ENCODE results near the gene RPA3. TPM values are rescaled to one million over a fixed set of nuclear protein-coding genes. Genes with fewer than 3 reads are reported as not detected.

RPA3 gene
- total RNA-seq, 6 experiments from 2014 or later: 11.3 to 22.3 (median 21.4) TPM

GRCh38 chr7:7761340-7761973 is 43.0 kb upstream of the RPA3 start:
- no peaks in the 10 kb centered on the region for H3K9me3 ChIP-seq
- H3K4me3 ChIP-seq: peak overlapping the region; percentile 38 to 47 (median 46)
- ATAC-seq: peak; percentile 56 to 69 (median 61)
- no peak for DNase-seq
- intact Hi-C loops (cut with DNase I): no loop called here
- H3K36me3 ChIP-seq: no peaks in the 10 kb centered on the region
- H3K27me3 ChIP-seq: no peaks in the 10 kb centered on the region
- H3K4me1 ChIP-seq: peaks cover 0 to 7% (median 0%) of the 10 kb centered on the region in 4 donors
- 11% methylated on average over 5 of the region's 5 CpGs for WGBS (ENCODE audit: insufficient coverage, low coverage, low lambda C conversion rate, missing lambda C conversion rate)
- H3K27ac ChIP-seq: peak overlapping the region; percentile 37 to 74 (median 60)
- no peak for TF ChIP-seq POLR2A (IDR thresholded peaks at IDR 0.05)
- TF ChIP-seq CTCF (IDR thresholded peaks at IDR 0.05): peak; percentile 28 to 52 (median 47)

GRCh38 chr7:7757576-7757975 is 39.2 kb upstream of the RPA3 start:
- Histone ChIP-seq H3K27me3 (no peaks in the 10 kb centered on the region), H3K27ac (no peak overlapping the region), H3K4me1 (peaks cover 0 to 7% (median 0%) of the 10 kb centered on the region in 4 donors), H3K4me3 (no peak overlapping the region), H3K9me3 (no peaks in the 10 kb centered on the region), H3K36me3 (no peaks in the 10 kb centered on the region)
- ATAC-seq (no peak), DNase-seq (no peak)
- intact Hi-C loops (cut with DNase I): no loop called here
- TF ChIP-seq POLR2A (IDR thresholded peaks at IDR 0.05): no peak
- no peak for TF ChIP-seq CTCF (IDR thresholded peaks at IDR 0.05)
- 84% methylated on average over 4 of the region's 4 CpGs for WGBS (ENCODE audit: insufficient coverage, low coverage, low lambda C conversion rate, missing lambda C conversion rate)

- TF ChIP-seq CTCF (IDR thresholded peaks at IDR 0.05): no peak
- TF ChIP-seq POLR2A (IDR thresholded peaks at IDR 0.05): no peak
- H3K9me3 ChIP-seq: no peaks in the 10 kb centered on the region
- no peak overlapping the region for H3K4me3 ChIP-seq
- H3K36me3 ChIP-seq: no peaks in the 10 kb centered on the region
- intact Hi-C loops (cut with DNase I): no loop called here
- WGBS (ENCODE audit: insufficient coverage, low coverage, low lambda C conversion rate, missing lambda C conversion rate): 68% methylated on average over 3 of the region's 3 CpGs
- H3K27me3 ChIP-seq: no peaks in the 10 kb centered on the region
- no peak overlapping the region for H3K27ac ChIP-seq
- DNase-seq: no peak
- no peak for ATAC-seq
- peaks cover 0 to 7% (median 0%) of the 10 kb centered on the region in 4 donors for H3K4me1 ChIP-seq
Observed at GRCh38 chr7:7756577-7756976, 38.2 kb upstream of the RPA3 start.

GRCh38 chr7:7751243-7752092 is 33.1 kb upstream of the RPA3 start:
- DNase-seq (peak; percentile 21 to 65 (median 60)), ATAC-seq (peak; percentile 80 to 89 (median 86))
- WGBS (ENCODE audit: insufficient coverage, low coverage, low lambda C conversion rate, missing lambda C conversion rate): 29% methylated on average over 3 of the region's 3 CpGs
- peaks cover 0 to 4% (median 0%) of the 10 kb centered on the region in 4 donors for H3K4me1 ChIP-seq
- H3K9me3 ChIP-seq: no peaks in the 10 kb centered on the region
- H3K27ac ChIP-seq: peak overlapping the region; percentile 6 to 66 (median 54)
- no peaks in the 10 kb centered on the region for H3K36me3 ChIP-seq
- intact Hi-C loops (cut with DNase I): no loop called here
- TF ChIP-seq POLR2A (IDR thresholded peaks at IDR 0.05): no peak
- TF ChIP-seq CTCF (IDR thresholded peaks at IDR 0.05): no peak
- H3K4me3 ChIP-seq: peak overlapping the region in 2 of 3 donors; percentile 16 to 20
- no peaks in the 10 kb centered on the region for H3K27me3 ChIP-seq

Measured in right lobe of liver (tissue), 6 donors.